ENCODE measurements around the gene COPG2.

- no peak for TF ChIP-seq CTCF (conservative IDR thresholded peaks at IDR 0.05; ENCODE audit: low read depth in 2 of 2)
- TF ChIP-seq POLR2AphosphoS5 (IDR thresholded peaks at IDR 0.05; ENCODE audit: low read depth), result no peak
- TF ChIP-seq EZH2phosphoT487 (IDR thresholded peaks at IDR 0.05; ENCODE audit: unreplicated experiment), result no peak
- TF ChIP-seq JUNB (IDR thresholded peaks at IDR 0.05; ENCODE audit: unreplicated experiment), result no peak
- TF ChIP-seq EZH2 (IDR thresholded peaks at IDR 0.05; ENCODE audit: low read depth, unreplicated experiment), result no peak
- TF ChIP-seq, protein P1, sequence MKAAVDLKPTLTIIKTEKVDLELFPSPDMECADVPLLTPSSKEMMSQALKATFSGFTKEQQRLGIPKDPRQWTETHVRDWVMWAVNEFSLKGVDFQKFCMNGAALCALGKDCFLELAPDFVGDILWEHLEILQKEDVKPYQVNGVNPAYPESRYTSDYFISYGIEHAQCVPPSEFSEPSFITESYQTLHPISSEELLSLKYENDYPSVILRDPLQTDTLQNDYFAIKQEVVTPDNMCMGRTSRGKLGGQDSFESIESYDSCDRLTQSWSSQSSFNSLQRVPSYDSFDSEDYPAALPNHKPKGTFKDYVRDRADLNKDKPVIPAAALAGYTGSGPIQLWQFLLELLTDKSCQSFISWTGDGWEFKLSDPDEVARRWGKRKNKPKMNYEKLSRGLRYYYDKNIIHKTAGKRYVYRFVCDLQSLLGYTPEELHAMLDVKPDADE (IDR thresholded peaks at IDR 0.05), result no peak
- no peak for TF ChIP-seq REST (IDR thresholded peaks at IDR 0.05; ENCODE audit: unreplicated experiment)
- no peak for TF ChIP-seq NANOG (IDR thresholded peaks at IDR 0.05; ENCODE audit: borderline replicate concordance)
- no peak for TF ChIP-seq CREB1 (CRISPR knock-in tag; IDR thresholded peaks at IDR 0.05; ENCODE audit: low read depth)
- no peak for TF ChIP-seq ZNF331 (CRISPR knock-in tag; IDR thresholded peaks at IDR 0.05; ENCODE audit: low read depth)
- no peak for TF ChIP-seq ZNF114 (CRISPR knock-in tag; IDR thresholded peaks at IDR 0.05)
- no peak for TF ChIP-seq STAT1 (IDR thresholded peaks at IDR 0.05; ENCODE audit: unreplicated experiment)
- TF ChIP-seq ZNF462 (CRISPR knock-in tag; IDR thresholded peaks at IDR 0.05), result no peak
Observed at GRCh38 chr7:130473289-130473688, 195.3 kb downstream of the COPG2 start.
